Measurements from ENCODE around the gene STRAP. TPM values are rescaled to one million over a fixed set of nuclear protein-coding genes. Genes with fewer than 3 reads are reported as not detected.

STRAP gene
- total and polyA plus RNA-seq, 2 of the 8 experiments (the other 6 are each of a cell fraction or from before 2014, with no cell fraction given): 107 to 251 TPM

DNA sequence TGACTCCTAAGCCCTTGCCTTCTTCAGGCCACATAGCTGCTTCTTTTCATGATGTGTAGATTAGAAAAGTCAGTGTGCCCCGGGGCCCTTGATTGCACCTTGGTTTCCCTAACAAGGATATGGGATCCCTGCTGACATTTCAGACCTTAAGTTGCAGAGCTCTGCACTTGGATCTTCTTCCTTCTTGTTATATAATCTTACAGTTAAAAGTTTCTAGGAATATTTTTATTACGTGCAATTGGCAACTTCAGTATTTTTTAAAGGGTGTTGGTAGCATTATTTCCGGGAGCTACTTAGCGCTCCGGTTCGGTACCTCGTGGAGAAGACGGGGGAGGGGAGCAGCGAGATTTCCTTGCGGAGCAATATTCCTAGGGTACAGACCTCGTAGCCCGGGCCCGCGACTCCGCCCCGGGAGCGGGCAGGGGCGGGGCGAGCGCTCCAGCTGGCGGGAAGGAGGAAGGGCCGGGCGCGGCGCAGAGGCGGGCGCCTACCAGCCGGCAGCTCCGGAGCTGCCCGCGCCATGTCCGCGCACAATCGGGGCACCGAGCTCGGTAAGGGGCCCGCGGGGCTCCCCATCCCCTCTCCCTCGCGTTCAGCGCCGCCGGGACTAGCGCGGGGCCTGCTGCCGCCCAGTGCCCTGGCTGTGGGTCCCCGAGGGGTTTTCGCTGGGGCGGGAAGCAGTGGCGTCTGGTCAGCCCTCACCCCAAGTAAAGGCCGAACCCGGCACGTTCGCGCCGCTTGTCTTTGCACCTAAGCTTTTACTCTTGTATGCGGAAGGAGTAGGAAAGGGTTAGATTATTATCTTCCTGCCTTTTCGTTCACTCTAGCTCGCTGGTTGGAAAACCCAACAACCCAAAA, 28.9 kb downstream of the STRAP start, which contains the start of gene DERA (continued):
- TF ChIP-seq, protein P1, sequence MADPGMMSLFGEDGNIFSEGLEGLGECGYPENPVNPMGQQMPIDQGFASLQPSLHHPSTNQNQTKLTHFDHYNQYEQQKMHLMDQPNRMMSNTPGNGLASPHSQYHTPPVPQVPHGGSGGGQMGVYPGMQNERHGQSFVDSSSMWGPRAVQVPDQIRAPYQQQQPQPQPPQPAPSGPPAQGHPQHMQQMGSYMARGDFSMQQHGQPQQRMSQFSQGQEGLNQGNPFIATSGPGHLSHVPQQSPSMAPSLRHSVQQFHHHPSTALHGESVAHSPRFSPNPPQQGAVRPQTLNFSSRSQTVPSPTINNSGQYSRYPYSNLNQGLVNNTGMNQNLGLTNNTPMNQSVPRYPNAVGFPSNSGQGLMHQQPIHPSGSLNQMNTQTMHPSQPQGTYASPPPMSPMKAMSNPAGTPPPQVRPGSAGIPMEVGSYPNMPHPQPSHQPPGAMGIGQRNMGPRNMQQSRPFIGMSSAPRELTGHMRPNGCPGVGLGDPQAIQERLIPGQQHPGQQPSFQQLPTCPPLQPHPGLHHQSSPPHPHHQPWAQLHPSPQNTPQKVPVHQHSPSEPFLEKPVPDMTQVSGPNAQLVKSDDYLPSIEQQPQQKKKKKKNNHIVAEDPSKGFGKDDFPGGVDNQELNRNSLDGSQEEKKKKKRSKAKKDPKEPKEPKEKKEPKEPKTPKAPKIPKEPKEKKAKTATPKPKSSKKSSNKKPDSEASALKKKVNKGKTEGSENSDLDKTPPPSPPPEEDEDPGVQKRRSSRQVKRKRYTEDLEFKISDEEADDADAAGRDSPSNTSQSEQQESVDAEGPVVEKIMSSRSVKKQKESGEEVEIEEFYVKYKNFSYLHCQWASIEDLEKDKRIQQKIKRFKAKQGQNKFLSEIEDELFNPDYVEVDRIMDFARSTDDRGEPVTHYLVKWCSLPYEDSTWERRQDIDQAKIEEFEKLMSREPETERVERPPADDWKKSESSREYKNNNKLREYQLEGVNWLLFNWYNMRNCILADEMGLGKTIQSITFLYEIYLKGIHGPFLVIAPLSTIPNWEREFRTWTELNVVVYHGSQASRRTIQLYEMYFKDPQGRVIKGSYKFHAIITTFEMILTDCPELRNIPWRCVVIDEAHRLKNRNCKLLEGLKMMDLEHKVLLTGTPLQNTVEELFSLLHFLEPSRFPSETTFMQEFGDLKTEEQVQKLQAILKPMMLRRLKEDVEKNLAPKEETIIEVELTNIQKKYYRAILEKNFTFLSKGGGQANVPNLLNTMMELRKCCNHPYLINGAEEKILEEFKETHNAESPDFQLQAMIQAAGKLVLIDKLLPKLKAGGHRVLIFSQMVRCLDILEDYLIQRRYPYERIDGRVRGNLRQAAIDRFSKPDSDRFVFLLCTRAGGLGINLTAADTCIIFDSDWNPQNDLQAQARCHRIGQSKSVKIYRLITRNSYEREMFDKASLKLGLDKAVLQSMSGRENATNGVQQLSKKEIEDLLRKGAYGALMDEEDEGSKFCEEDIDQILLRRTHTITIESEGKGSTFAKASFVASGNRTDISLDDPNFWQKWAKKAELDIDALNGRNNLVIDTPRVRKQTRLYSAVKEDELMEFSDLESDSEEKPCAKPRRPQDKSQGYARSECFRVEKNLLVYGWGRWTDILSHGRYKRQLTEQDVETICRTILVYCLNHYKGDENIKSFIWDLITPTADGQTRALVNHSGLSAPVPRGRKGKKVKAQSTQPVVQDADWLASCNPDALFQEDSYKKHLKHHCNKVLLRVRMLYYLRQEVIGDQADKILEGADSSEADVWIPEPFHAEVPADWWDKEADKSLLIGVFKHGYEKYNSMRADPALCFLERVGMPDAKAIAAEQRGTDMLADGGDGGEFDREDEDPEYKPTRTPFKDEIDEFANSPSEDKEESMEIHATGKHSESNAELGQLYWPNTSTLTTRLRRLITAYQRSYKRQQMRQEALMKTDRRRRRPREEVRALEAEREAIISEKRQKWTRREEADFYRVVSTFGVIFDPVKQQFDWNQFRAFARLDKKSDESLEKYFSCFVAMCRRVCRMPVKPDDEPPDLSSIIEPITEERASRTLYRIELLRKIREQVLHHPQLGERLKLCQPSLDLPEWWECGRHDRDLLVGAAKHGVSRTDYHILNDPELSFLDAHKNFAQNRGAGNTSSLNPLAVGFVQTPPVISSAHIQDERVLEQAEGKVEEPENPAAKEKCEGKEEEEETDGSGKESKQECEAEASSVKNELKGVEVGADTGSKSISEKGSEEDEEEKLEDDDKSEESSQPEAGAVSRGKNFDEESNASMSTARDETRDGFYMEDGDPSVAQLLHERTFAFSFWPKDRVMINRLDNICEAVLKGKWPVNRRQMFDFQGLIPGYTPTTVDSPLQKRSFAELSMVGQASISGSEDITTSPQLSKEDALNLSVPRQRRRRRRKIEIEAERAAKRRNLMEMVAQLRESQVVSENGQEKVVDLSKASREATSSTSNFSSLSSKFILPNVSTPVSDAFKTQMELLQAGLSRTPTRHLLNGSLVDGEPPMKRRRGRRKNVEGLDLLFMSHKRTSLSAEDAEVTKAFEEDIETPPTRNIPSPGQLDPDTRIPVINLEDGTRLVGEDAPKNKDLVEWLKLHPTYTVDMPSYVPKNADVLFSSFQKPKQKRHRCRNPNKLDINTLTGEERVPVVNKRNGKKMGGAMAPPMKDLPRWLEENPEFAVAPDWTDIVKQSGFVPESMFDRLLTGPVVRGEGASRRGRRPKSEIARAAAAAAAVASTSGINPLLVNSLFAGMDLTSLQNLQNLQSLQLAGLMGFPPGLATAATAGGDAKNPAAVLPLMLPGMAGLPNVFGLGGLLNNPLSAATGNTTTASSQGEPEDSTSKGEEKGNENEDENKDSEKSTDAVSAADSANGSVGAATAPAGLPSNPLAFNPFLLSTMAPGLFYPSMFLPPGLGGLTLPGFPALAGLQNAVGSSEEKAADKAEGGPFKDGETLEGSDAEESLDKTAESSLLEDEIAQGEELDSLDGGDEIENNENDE (IDR thresholded peaks at IDR 0.05; ENCODE audit: insufficient replicate concordance, low read length): no peak
- TF ChIP-seq RBBP5 (IDR thresholded peaks at IDR 0.05; ENCODE audit: borderline replicate concordance, low read depth, low read length) (peak; percentile 88), ASH2L (IDR thresholded peaks at IDR 0.05; ENCODE audit: low read length) (peak; percentile 85), BRCA1 (IDR thresholded peaks at IDR 0.05; ENCODE audit: low read depth, low read length) (no peak), POU5F1 (IDR thresholded peaks at IDR 0.05; ENCODE audit: low read depth, low read length) (no peak), POLR2AphosphoS5 (IDR thresholded peaks at IDR 0.05; ENCODE audit: low read depth, low read length) (peak; percentile 77), TAF7 (optimal IDR thresholded peaks at IDR 0.05; ENCODE audit: borderline replicate concordance, low read depth, low read length) (peak; percentile 73), MAFK (IDR thresholded peaks at IDR 0.05; ENCODE audit: low read depth, low read length) (no peak), KDM1A (IDR thresholded peaks at IDR 0.05; ENCODE audit: borderline replicate concordance, low read length) (no peak), SP4 (IDR thresholded peaks at IDR 0.05; ENCODE audit: low read length) (no peak), TAF1 (IDR thresholded peaks at IDR 0.05; ENCODE audit: low read depth, low read length) (peak; percentile 83)

Measured in H1 (cell line).